Measurements from ENCODE around the gene ATP5MG.

GRCh38 chr11:118427707-118428106 lies 26.3 kb downstream of the ATP5MG start:
- no peak for TF ChIP-seq CTCF (IDR thresholded peaks at IDR 0.05)
- TF ChIP-seq POLR2A (IDR thresholded peaks at IDR 0.05): no peak
